ENCODE results near the gene ICAM1. TPM values are rescaled to one million over a fixed set of nuclear protein-coding genes. Genes with fewer than 3 reads are reported as not detected.
A peak's percentile ranks its signal among the peaks of the same experiment; 100 is the strongest.

The ICAM1 gene
- total RNA-seq, 1 donor from 2014 or later, result not detected

DNA sequence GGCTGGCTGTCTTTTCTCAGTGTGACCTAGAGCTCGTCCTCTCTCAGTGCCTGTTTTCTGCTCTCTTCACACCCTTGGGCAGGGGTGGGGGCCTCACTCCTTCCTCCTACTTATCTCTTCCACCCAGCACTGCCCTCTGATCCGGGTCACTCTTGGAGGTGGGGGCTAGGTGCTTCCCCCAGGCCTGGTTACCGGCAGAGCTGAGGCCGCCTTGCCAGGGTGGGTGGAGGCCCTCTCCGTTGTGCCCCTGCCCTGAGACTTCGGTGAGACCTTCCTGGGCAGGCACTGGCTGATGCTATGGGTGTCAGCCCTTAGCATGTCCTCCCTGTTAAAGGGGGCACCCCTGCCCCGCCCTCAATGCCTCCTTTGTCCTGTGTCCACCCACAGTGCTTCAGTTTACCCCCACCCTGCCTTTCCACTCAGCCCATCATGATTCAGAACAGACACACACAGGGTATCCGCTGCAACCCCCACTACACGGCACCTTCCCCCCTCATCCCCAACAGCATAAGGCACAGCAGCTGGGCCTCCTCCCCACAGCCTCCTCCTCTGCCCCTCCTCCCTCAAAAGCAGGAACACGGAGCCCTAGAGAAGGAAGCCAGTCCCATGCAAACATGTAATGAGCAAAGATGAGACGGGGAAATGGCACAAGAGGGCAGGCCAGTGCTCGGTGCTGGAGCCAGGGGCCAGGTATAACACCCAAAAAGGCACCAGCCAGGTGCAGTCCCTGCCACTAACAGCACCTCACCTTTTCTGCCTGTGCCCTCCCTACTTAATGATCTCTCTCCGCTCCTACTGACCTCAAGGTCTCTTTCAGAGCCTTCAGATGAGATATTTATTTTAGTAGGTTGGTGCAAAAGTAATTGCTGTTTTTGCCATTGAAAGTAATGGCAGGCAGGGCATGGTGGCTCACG is 28.9 kb downstream of the ICAM1 start:
- Mint-ChIP-seq H3K36me3 (ENCODE audit: unreplicated experiment) (no peaks in the 10 kb centered on the region), H3K4me1 (ENCODE audit: low read depth, unreplicated experiment) (peaks cover 2% of the 10 kb centered on the region), H3K27me3 (ENCODE audit: unreplicated experiment) (peaks cover 8% of the 10 kb centered on the region), H3K9me3 (ENCODE audit: unreplicated experiment) (no peaks in the 10 kb centered on the region), H3K4me3 (ENCODE audit: unreplicated experiment) (no peak overlapping the region), H3K27ac (ENCODE audit: unreplicated experiment) (peak overlapping the region; percentile 17)
- no peak for DNase-seq
- TF ChIP-seq CTCF (IDR thresholded peaks at IDR 0.05; ENCODE audit: partially characterized antibody, unreplicated experiment), result no peak

- no peak overlapping the region for H3K27ac Mint-ChIP-seq (ENCODE audit: unreplicated experiment)
- peaks cover 7% of the 10 kb centered on the region for H3K27me3 Mint-ChIP-seq (ENCODE audit: unreplicated experiment)
- H3K9me3 Mint-ChIP-seq (ENCODE audit: unreplicated experiment), result peaks cover 2% of the 10 kb centered on the region
- no peak for DNase-seq
- H3K4me1 Mint-ChIP-seq (ENCODE audit: low read depth, unreplicated experiment), result peaks cover 4% of the 10 kb centered on the region
- H3K36me3 Mint-ChIP-seq (ENCODE audit: unreplicated experiment), result no peaks in the 10 kb centered on the region
- H3K4me3 Mint-ChIP-seq (ENCODE audit: unreplicated experiment), result no peak overlapping the region
- TF ChIP-seq CTCF (IDR thresholded peaks at IDR 0.05; ENCODE audit: partially characterized antibody, unreplicated experiment), result no peak
These were observed 34.4 kb downstream of the ICAM1 start for GRCh38 chr19:10305139-10305806.

GRCh38 chr19:10306327-10306726 is 35.4 kb downstream of the ICAM1 start:
- H3K9me3 Mint-ChIP-seq (ENCODE audit: unreplicated experiment), result peaks cover 2% of the 10 kb centered on the region
- no peak for DNase-seq
- no peak overlapping the region for H3K27ac Mint-ChIP-seq (ENCODE audit: unreplicated experiment)
- H3K27me3 Mint-ChIP-seq (ENCODE audit: unreplicated experiment), result peaks cover 5% of the 10 kb centered on the region
- H3K36me3 Mint-ChIP-seq (ENCODE audit: unreplicated experiment), result no peaks in the 10 kb centered on the region
- TF ChIP-seq CTCF (IDR thresholded peaks at IDR 0.05; ENCODE audit: partially characterized antibody, unreplicated experiment), result no peak
- H3K4me1 Mint-ChIP-seq (ENCODE audit: low read depth, unreplicated experiment), result peaks cover 4% of the 10 kb centered on the region
- no peak overlapping the region for H3K4me3 Mint-ChIP-seq (ENCODE audit: unreplicated experiment)

- peaks cover 4% of the 10 kb centered on the region for H3K9me3 Mint-ChIP-seq (ENCODE audit: unreplicated experiment)
- no peak for DNase-seq
- H3K4me3 Mint-ChIP-seq (ENCODE audit: unreplicated experiment), result no peak within 1 kb of the TSS
- no peak for TF ChIP-seq CTCF (IDR thresholded peaks at IDR 0.05; ENCODE audit: partially characterized antibody, unreplicated experiment)
- H3K27ac Mint-ChIP-seq (ENCODE audit: unreplicated experiment), result no peak within 1 kb of the TSS
- H3K36me3 Mint-ChIP-seq (ENCODE audit: unreplicated experiment), result peaks cover 4% of the 10 kb centered on the region
- H3K4me1 Mint-ChIP-seq (ENCODE audit: low read depth, unreplicated experiment), result peaks cover 4% of the 10 kb centered on the region
- peaks cover 4% of the 10 kb centered on the region for H3K27me3 Mint-ChIP-seq (ENCODE audit: unreplicated experiment)
These were observed 38.5 kb downstream of the ICAM1 start, which contains the start of gene ZGLP1 for GRCh38 chr19:10309423-10309822. Gene ZGLP1 (minus strand): TSS chr19:10309815.
